ENCODE measurements around the gene ZNF182. TPM values are rescaled to one million over a fixed set of nuclear protein-coding genes. Genes with fewer than 3 reads are reported as not detected.
"Not testable (repeated sequence)": the region's sequence is repeated elsewhere in the genome, so short reads cannot be mapped to it uniquely, and the experiment has no call there.

Gene ZNF182
- total RNA-seq, 2 donors from 2014 or later, result 3.2 to 4.3 TPM

DNA sequence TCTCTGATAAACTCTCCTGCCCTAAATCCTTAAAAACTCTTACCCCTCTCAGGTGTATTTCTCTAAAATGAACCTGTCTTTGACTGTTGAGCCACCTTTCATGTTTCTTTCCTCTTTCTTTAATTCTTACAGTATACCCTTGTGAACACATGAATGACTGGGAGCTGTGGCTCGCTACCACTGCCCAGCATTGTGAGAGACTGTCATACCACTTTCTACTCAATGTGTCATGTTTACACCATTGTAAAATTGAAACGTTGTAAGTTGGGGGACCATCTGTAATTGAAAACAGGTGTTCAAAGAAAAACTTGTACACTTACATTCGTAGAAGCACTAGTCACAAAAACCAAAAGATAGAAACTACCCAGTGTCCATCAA, 66.9 kb downstream of the ZNF182 start:
- no peak overlapping the region for H3K27ac ChIP-seq
- H3K36me3 ChIP-seq, result no peaks in the 10 kb centered on the region
- DNase-seq (ENCODE audit: low spot score) (no peak), ATAC-seq (ENCODE audit: insufficient number of reproducible peaks, low FRiP score, low read depth) (no peak)
- H3K4me3 ChIP-seq, result no peak overlapping the region
- TF ChIP-seq, protein P1, sequence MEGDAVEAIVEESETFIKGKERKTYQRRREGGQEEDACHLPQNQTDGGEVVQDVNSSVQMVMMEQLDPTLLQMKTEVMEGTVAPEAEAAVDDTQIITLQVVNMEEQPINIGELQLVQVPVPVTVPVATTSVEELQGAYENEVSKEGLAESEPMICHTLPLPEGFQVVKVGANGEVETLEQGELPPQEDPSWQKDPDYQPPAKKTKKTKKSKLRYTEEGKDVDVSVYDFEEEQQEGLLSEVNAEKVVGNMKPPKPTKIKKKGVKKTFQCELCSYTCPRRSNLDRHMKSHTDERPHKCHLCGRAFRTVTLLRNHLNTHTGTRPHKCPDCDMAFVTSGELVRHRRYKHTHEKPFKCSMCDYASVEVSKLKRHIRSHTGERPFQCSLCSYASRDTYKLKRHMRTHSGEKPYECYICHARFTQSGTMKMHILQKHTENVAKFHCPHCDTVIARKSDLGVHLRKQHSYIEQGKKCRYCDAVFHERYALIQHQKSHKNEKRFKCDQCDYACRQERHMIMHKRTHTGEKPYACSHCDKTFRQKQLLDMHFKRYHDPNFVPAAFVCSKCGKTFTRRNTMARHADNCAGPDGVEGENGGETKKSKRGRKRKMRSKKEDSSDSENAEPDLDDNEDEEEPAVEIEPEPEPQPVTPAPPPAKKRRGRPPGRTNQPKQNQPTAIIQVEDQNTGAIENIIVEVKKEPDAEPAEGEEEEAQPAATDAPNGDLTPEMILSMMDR (IDR thresholded peaks at IDR 0.05), result no peak
- H3K9me3 ChIP-seq, result no peaks in the 10 kb centered on the region
- H3K4me1 ChIP-seq (ENCODE audit: control insufficient read depth in 1 of 2, low read depth in 2 of 2), result no peaks in the 10 kb centered on the region
- H3K27me3 ChIP-seq (replicated peaks; ENCODE audit: insufficient read depth), result no peaks in the 10 kb centered on the region

DNA sequence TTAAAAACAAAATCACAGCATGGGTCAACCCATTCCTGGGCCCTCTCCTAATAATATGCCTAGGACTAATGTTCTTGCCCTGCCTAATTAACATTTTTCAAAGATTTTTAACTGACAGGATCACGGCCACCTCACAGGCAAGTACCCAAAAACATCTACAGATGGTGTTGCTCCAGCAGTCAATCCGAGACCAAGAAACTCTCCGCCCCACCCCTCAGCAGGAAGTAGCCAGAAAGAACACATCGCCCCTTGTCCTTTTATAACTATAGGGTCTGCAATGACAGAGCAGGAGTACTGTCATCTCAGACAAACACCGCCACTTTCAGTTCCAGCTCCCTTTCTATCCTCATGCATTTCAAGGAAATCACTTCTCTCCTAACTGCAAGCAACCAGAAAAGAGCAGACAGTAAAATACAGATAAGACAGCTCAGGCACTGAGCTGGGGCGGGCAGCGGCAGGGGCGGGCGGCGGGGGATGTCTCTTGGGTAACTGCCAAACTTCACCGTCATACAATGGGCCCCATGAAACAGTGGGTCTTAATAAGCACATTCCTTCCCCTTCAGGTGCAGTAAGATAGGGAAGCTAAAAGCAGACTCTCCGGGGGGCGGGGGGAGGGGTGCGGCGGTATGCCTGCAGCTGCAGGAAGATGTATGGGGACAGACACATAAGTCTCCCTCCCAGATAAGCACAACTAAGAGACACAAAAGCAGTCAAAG, 67.4 kb downstream of the ZNF182 start:
- no peak for ATAC-seq (ENCODE audit: insufficient number of reproducible peaks, low FRiP score, low read depth)

DNA sequence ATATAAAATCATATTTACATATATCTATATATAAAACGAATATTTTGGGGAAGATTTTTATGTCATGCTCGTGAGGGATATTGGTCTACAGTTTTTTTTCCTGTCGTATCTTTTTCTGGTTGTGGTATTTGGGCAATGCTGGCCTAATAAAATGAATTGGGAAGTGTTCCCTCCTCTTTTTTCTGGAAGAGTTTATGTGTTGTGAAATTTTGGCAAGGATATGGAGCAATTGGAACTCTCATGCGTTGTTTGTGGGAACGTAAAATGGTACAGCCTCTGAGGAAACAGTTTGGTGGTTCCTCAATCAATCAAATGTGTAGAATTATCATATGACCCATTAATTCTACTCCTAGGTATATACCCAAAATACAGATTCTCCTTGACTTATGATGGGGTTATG, 69.8 kb downstream of the ZNF182 start:
- H3K9me3 ChIP-seq, result no peaks in the 10 kb centered on the region
- no peaks in the 10 kb centered on the region for H3K36me3 ChIP-seq
- no peak overlapping the region for H3K27ac ChIP-seq
- H3K4me3 ChIP-seq, result no peak overlapping the region
- no peak for DNase-seq (ENCODE audit: low spot score)
- H3K4me1 ChIP-seq (ENCODE audit: control insufficient read depth in 1 of 2, low read depth in 2 of 2), result no peaks in the 10 kb centered on the region
- H3K27me3 ChIP-seq (replicated peaks; ENCODE audit: insufficient read depth), result no peaks in the 10 kb centered on the region
- no peak for ATAC-seq (ENCODE audit: insufficient number of reproducible peaks, low FRiP score, low read depth)
- TF ChIP-seq, protein P1 (IDR thresholded peaks at IDR 0.05), result no peak

More for the DNA sequence above, 67.4 kb downstream of the ZNF182 start:
- H3K27me3 ChIP-seq (replicated peaks; ENCODE audit: insufficient read depth), result no peaks in the 10 kb centered on the region
- no peak for DNase-seq (ENCODE audit: low spot score)
- no peaks in the 10 kb centered on the region for H3K4me1 ChIP-seq (ENCODE audit: control insufficient read depth in 1 of 2, low read depth in 2 of 2)
- H3K27ac ChIP-seq, result no peak overlapping the region
- no peaks in the 10 kb centered on the region for H3K9me3 ChIP-seq
- no peaks in the 10 kb centered on the region for H3K36me3 ChIP-seq
- TF ChIP-seq, protein P1 (IDR thresholded peaks at IDR 0.05), result no peak
- H3K4me3 ChIP-seq, result no peak overlapping the region

DNA sequence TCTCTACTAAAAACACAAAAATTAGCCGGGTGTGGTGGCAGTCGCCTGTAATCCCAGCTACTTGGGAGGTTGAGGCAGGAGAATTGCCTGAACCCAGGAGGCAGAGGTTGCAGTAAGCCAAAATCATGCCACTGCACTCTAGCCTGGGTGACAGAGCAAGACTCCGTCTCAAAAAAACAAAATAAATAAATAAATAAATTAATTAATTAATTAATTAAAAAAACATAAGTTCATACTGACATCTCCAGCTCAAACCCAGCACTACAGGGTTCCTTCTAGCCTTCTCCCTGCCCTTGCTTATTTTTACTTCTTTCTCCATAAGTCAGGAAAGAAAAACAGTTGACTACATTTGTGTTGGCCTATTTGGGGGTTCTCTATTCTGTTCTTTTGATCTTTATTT, 71.8 kb downstream of the ZNF182 start:
- DNase-seq (ENCODE audit: low spot score); H3K4me1 ChIP-seq (ENCODE audit: control insufficient read depth in 1 of 2, low read depth in 2 of 2); H3K27me3 ChIP-seq (replicated peaks; ENCODE audit: insufficient read depth); H3K27ac ChIP-seq; H3K4me3 ChIP-seq; H3K36me3 ChIP-seq; ATAC-seq (ENCODE audit: insufficient number of reproducible peaks, low FRiP score, low read depth); H3K9me3 ChIP-seq: not testable (repeated sequence)

DNA sequence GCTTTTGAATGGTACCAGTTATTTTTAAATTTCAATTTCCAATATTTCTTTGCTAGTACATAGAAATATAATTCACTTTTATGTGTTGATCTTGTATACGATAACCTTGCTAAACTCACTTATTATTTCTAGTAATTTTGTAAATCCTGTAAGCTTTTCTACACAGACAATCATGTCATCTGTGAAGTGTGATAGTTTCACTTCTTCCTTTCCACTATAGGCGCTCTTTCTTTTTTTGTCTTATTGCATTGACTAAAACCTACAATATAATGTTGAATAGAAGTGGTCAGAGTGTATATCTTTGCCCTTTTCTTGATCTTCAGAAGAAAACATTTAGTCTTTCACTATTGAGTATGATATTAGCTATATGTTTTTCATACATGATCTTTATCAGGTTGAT, 76.6 kb downstream of the ZNF182 start:
- no peaks in the 10 kb centered on the region for H3K36me3 ChIP-seq
- DNase-seq (ENCODE audit: low spot score), result no peak
- TF ChIP-seq, protein P1 (IDR thresholded peaks at IDR 0.05), result no peak

More for the DNA sequence above, 76.6 kb downstream of the ZNF182 start:
- no peak for ATAC-seq (ENCODE audit: insufficient number of reproducible peaks, low FRiP score, low read depth)
- Histone ChIP-seq H3K4me3 (no peak overlapping the region), H3K27me3 (replicated peaks; ENCODE audit: insufficient read depth) (no peaks in the 10 kb centered on the region), H3K27ac (no peak overlapping the region), H3K4me1 (ENCODE audit: control insufficient read depth in 1 of 2, low read depth in 2 of 2) (no peaks in the 10 kb centered on the region), H3K9me3 (no peaks in the 10 kb centered on the region)

Other genes with a start within 250 kb of the ZNF182 start
- gene ZNF81, start 167.1 kb downstream of the ZNF182 start, total RNA-seq, result 1 to 10 TPM; 6.8 to 8.2 TPM
- gene SPACA5, start 3.0 kb upstream of the ZNF182 start, total RNA-seq, result not detected
- gene ZNF630, start 67.7 kb upstream of the ZNF182 start, total RNA-seq, result 1 to 10 TPM; 3.2 to 3.7 TPM
- gene SPACA5B, start 126.6 kb upstream of the ZNF182 start, total RNA-seq, result not detected
- not detected for gene SSX5, start 192.8 kb upstream of the ZNF182 start, total RNA-seq